Measurements from ENCODE around the gene WDR48.

DNA sequence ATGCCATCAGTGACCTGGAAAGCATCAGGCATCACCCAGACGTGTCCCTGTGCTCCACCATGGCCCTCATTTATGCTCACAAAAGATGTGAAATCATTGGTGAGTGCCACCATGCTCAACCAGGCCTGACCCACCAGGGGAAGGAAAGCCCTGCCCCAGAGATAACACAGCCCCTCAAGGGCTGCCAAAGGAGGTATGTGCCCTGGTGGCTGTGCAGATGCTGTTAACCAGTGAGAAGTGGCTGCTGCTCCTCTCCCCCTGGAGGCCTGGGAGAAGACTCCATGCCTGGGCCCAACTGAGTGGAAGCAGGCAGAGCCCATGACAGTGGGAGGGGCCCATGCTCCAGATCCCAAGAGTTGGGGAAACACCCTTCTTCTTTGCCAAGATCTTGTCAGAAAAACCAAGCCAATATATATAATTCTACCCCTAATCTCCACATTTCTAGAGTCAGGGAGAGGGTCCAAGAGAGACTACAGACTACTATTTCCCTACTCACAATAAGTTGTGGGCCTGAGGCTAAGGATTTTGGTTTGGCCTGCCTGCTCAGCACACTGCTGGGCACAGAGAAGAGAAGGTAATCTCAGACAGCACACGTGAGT is 58.3 kb downstream of the WDR48 start:
- no peak for TF ChIP-seq EZH2 (IDR thresholded peaks at IDR 0.05; ENCODE audit: insufficient read depth, low read length)
- TF ChIP-seq, protein P1, sequence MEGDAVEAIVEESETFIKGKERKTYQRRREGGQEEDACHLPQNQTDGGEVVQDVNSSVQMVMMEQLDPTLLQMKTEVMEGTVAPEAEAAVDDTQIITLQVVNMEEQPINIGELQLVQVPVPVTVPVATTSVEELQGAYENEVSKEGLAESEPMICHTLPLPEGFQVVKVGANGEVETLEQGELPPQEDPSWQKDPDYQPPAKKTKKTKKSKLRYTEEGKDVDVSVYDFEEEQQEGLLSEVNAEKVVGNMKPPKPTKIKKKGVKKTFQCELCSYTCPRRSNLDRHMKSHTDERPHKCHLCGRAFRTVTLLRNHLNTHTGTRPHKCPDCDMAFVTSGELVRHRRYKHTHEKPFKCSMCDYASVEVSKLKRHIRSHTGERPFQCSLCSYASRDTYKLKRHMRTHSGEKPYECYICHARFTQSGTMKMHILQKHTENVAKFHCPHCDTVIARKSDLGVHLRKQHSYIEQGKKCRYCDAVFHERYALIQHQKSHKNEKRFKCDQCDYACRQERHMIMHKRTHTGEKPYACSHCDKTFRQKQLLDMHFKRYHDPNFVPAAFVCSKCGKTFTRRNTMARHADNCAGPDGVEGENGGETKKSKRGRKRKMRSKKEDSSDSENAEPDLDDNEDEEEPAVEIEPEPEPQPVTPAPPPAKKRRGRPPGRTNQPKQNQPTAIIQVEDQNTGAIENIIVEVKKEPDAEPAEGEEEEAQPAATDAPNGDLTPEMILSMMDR (IDR thresholded peaks at IDR 0.05; ENCODE audit: insufficient read depth, low read depth, low read length) = no peak

Measured in astrocyte (in vitro differentiated cells and primary cell).